Measurements from ENCODE around the gene TRIM17. TPM values are rescaled to one million over a fixed set of nuclear protein-coding genes. Genes with fewer than 3 reads are reported as not detected.

The TRIM17 gene
- total RNA-seq, 1 donor from 2014 or later = 6.3 TPM

DNA sequence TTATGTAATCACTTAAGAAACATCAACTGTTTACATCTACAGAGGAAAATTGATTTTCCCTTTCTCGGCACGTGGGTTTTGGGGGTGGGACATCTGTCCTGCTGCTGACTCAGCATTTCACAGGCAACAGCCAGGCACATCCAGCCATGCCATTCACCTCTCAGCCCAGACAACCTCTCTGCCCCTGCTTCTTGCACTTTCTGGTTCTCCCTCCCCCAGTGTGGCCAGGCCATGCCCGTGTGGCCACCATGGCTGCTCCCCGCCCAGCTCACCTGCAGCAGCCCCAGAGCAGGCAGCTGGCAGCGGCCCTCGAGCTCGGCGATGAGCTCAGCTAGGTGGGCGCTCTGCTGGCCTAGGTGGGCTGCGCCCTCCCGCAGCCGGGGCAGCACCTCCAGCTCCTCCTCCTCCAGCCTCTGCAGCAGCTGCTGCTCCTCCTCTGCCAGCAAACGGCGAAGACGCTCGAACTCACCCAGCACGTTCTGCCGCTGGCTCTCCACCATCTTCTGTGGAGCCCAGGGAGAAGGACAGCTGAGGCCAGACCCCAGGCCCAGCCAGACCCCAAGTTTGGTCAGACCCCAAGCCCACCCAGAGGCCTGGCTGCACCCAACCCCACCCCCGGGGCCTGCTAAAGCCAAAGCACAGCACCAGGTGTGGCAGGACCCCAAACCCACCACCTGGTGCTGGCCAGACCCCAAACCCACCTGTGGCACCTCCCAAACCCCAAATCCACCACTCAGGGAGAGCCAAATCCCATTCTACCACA is 15.8 kb downstream of the TRIM17 start:
- Mint-ChIP-seq H3K4me1 (peaks cover 33% of the 10 kb centered on the region), H3K27ac (ENCODE audit: unreplicated experiment) (no peak overlapping the region), H3K36me3 (ENCODE audit: low read depth) (peaks cover 3% of the 10 kb centered on the region), H3K27me3 (ENCODE audit: low read depth) (no peaks in the 10 kb centered on the region), H3K4me3 (peak overlapping the region; percentile 62), H3K9me3 (no peaks in the 10 kb centered on the region)
- TF ChIP-seq, protein P1, sequence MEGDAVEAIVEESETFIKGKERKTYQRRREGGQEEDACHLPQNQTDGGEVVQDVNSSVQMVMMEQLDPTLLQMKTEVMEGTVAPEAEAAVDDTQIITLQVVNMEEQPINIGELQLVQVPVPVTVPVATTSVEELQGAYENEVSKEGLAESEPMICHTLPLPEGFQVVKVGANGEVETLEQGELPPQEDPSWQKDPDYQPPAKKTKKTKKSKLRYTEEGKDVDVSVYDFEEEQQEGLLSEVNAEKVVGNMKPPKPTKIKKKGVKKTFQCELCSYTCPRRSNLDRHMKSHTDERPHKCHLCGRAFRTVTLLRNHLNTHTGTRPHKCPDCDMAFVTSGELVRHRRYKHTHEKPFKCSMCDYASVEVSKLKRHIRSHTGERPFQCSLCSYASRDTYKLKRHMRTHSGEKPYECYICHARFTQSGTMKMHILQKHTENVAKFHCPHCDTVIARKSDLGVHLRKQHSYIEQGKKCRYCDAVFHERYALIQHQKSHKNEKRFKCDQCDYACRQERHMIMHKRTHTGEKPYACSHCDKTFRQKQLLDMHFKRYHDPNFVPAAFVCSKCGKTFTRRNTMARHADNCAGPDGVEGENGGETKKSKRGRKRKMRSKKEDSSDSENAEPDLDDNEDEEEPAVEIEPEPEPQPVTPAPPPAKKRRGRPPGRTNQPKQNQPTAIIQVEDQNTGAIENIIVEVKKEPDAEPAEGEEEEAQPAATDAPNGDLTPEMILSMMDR (conservative IDR thresholded peaks at IDR 0.05) = no peak
- DNase-seq (ENCODE audit: low read depth, low spot score) = no peak

DNA sequence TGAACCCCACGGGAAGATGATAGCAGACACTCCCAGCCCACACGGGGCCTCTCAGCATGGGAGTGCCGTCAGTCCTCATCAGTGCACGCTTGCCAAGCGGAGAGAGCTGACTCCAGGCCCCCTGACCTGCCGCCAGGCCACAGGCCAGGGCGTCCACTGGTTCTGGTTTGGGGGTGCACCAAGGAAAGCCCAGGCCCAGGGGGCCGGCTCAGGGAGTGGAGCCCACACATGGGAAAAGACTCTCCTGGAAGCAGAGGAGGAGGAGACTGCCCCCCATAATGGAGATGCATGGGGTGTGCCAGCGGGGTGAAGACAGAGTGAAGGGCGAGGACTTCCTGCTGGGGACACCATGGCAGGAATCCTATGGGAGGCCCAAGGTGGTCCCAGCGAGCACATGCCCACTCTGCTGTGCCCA is 16.4 kb downstream of the TRIM17 start:
- no peaks in the 10 kb centered on the region for H3K27me3 Mint-ChIP-seq (ENCODE audit: low read depth)
- no peak for DNase-seq (ENCODE audit: low read depth, low spot score)
- H3K4me1 Mint-ChIP-seq = peaks cover 27% of the 10 kb centered on the region
- TF ChIP-seq, protein P1 (conservative IDR thresholded peaks at IDR 0.05) = no peak
- no peaks in the 10 kb centered on the region for H3K9me3 Mint-ChIP-seq
- H3K36me3 Mint-ChIP-seq (ENCODE audit: low read depth) = peaks cover 3% of the 10 kb centered on the region
- no peak overlapping the region for H3K27ac Mint-ChIP-seq (ENCODE audit: unreplicated experiment)
- peak overlapping the region; percentile 62 for H3K4me3 Mint-ChIP-seq

GRCh38 chr1:228399531-228400236 is 17.0 kb downstream of the TRIM17 start:
- Mint-ChIP-seq H3K9me3 (no peaks in the 10 kb centered on the region), H3K4me3 (no peak overlapping the region), H3K27me3 (ENCODE audit: low read depth) (no peaks in the 10 kb centered on the region), H3K27ac (ENCODE audit: unreplicated experiment) (no peak overlapping the region), H3K4me1 (peaks cover 22% of the 10 kb centered on the region), H3K36me3 (ENCODE audit: low read depth) (peaks cover 3% of the 10 kb centered on the region)
- DNase-seq (ENCODE audit: low read depth, low spot score) = no peak
- TF ChIP-seq, protein P1 (conservative IDR thresholded peaks at IDR 0.05) = no peak

DNA sequence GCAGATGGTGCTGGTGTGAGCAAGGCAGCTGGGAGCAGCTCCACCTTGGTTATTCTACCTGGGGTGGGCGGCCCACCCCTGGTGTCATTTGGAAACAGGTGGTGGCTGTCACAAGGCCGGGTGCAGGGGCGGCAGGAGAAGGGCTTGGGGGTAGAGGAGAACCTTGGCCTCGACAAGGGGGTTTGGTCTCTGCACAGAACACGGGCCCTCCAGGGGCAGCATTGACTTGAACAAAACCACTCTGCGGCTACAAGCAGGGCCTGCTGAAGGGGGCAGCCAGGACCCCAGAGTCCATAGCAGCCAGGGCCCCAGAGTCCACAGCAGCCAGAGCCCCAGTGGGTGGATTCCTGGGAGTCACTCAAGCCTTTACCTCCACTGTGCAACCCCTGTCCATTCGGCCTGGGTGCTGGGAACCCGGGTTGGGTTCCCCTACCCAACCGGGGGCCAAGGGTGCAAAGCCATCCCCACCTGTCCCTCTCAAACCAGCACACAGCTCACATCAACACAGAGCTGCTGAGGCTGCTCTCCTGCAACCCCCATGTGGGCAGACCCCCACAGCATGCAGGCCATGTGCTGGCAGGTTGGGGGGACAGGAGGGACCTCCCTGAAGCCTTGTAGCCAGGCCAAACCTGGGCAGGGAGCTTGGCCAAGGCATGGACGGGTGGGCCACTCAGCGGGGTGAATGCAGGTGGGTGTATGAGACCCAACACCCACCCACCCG is 17.8 kb downstream of the TRIM17 start:
- DNase-seq (ENCODE audit: low read depth, low spot score) = no peak
- TF ChIP-seq, protein P1 (conservative IDR thresholded peaks at IDR 0.05) = no peak
- H3K4me1 Mint-ChIP-seq = peaks cover 14% of the 10 kb centered on the region
- H3K36me3 Mint-ChIP-seq (ENCODE audit: low read depth) = peaks cover 3% of the 10 kb centered on the region
- no peak overlapping the region for H3K4me3 Mint-ChIP-seq
- no peaks in the 10 kb centered on the region for H3K27me3 Mint-ChIP-seq (ENCODE audit: low read depth)
- no peaks in the 10 kb centered on the region for H3K9me3 Mint-ChIP-seq
- H3K27ac Mint-ChIP-seq (ENCODE audit: unreplicated experiment) = no peak overlapping the region

- TF ChIP-seq, protein P1 (conservative IDR thresholded peaks at IDR 0.05) = no peak
- H3K9me3 Mint-ChIP-seq = no peaks in the 10 kb centered on the region
- H3K4me3 Mint-ChIP-seq = peak overlapping the region; percentile 61
- H3K27ac Mint-ChIP-seq (ENCODE audit: unreplicated experiment) = no peak overlapping the region
- H3K27me3 Mint-ChIP-seq (ENCODE audit: low read depth) = no peaks in the 10 kb centered on the region
- H3K36me3 Mint-ChIP-seq (ENCODE audit: low read depth) = peaks cover 3% of the 10 kb centered on the region
- no peak for DNase-seq (ENCODE audit: low read depth, low spot score)
- H3K4me1 Mint-ChIP-seq = peaks cover 4% of the 10 kb centered on the region
These were observed 18.7 kb downstream of the TRIM17 start for GRCh38 chr1:228397966-228398365.

All from neural crest cell (in vitro differentiated cells).